KBM-7 (cell line): ENCODE measurements around the gene C1orf53.
A peak's percentile ranks its signal among the peaks of the same experiment; 100 is the strongest.

ENCODE experiments used
- DNase-seq: peaks from one replicate; pipeline ENCODE4 v3.0.0-alpha.2; 2015
- in situ Hi-C: fragments of 300-500 bp; cut with MboI; formaldehyde crosslinking; loops from 2 replicates; pipeline ENCODE4 v1.14.3; 2020; ENCODE audit warnings: low sequenced_read_pairs, low pct_unique_long_range_greater_than_20kb, mixed read lengths

The C1orf53 gene

GRCh38 chr1:197905699-197906351, 3.4 kb downstream of the C1orf53 start:
- in situ Hi-C loops, result no loop called here
- DNase-seq, result no peak

GRCh38 chr1:197907846-197908616, 5.6 kb downstream of the C1orf53 start:
- in situ Hi-C loops, result no loop called here
- no peak for DNase-seq

- in situ Hi-C loops, result no loop called here
Observed at GRCh38 chr1:197908716-197909220, 6.3 kb downstream of the C1orf53 start.

GRCh38 chr1:197909384-197909783, 7.0 kb downstream of the C1orf53 start:
- DNase-seq, result no peak
- in situ Hi-C loops, result no loop called here

More at GRCh38 chr1:197908716-197909220, 6.3 kb downstream of the C1orf53 start:
- peak; percentile 50 for DNase-seq

GRCh38 chr1:197910120-197910991, 7.9 kb downstream of the C1orf53 start:
- DNase-seq, result no peak
- in situ Hi-C loops, result no loop called here

GRCh38 chr1:197911111-197911856, 8.9 kb downstream of the C1orf53 start:
- no peak for DNase-seq
- in situ Hi-C loops, result no loop called here

- in situ Hi-C loops, result no loop called here
- no peak for DNase-seq
Observed at GRCh38 chr1:197911857-197912696, 9.6 kb downstream of the C1orf53 start.

- no peak for DNase-seq
- in situ Hi-C loops, result no loop called here
Observed at GRCh38 chr1:197912739-197913494, 10.5 kb downstream of the C1orf53 start.

- in situ Hi-C loops, result no loop called here
- no peak for DNase-seq
Observed at GRCh38 chr1:197913495-197914276, 11.3 kb downstream of the C1orf53 start.

- in situ Hi-C loops, result no loop called here
Observed at GRCh38 chr1:197914510-197914909, 12.1 kb downstream of the C1orf53 start.

GRCh38 chr1:197915260-197915861, 12.9 kb downstream of the C1orf53 start:
- in situ Hi-C loops, result no loop called here
- peak; percentile 14 for DNase-seq

More at GRCh38 chr1:197914510-197914909, 12.1 kb downstream of the C1orf53 start:
- no peak for DNase-seq

GRCh38 chr1:197915862-197916499, 13.6 kb downstream of the C1orf53 start:
- peak; percentile 64 for DNase-seq
- in situ Hi-C loops, result no loop called here

GRCh38 chr1:197916500-197916983, 14.1 kb downstream of the C1orf53 start:
- DNase-seq, result peak; percentile 40
- in situ Hi-C loops, result no loop called here

GRCh38 chr1:197917805-197918651, 15.6 kb downstream of the C1orf53 start:
- in situ Hi-C loops, result no loop called here
- DNase-seq, result peak; percentile 62
